Measurements from ENCODE around the gene GRIK4. TPM values are rescaled to one million over a fixed set of nuclear protein-coding genes. Genes with fewer than 3 reads are reported as not detected.

GRIK4 gene
- total RNA-seq, 2 donors from 2014 or later = 0.05 to 1.7 TPM

DNA sequence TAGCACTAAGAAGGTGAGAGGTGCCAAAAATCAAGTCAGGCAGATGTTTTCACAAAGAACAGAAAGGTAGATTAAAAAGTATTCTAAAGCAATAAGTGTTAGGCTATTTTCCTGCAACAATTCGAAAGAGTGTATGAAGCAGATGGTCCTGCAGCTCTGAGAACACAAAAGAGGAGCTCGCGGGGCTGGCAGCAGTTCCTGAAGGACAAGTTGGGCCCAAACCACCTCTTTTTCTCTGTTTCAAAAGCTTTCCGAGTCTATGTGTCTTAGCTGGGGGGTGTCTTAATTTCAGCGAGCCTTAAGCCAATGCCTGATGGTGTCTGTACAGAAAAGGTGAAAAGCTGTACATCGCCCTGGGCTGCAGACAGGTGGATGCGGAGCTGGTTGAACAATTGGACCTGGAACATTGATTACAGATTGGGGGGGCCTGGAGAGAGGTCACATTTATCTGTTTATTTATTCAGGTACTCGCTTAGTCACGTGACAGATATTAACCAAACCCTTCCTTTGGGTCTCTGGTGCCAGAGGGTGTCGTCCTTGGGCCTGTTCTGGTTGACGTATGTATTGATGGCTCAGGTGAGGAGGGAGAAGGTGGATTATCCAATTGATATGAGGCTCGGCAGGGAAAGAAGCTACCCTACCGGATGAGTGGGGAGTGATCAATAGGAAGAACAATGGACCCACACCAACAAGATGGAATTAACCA is 24.7 kb downstream of the GRIK4 start:
- Histone ChIP-seq H3K4me1 (replicated peaks) (no peaks in the 10 kb centered on the region), H3K27ac (no peak overlapping the region), H3K27me3 (replicated peaks; ENCODE audit: insufficient read depth) (peaks cover 4% of the 10 kb centered on the region), H3K9me3 (no peaks in the 10 kb centered on the region), H3K36me3 (no peaks in the 10 kb centered on the region), H3K4me3 (no peak overlapping the region)
- no peak for TF ChIP-seq POLR2A (IDR thresholded peaks at IDR 0.05)
- TF ChIP-seq, protein P1, sequence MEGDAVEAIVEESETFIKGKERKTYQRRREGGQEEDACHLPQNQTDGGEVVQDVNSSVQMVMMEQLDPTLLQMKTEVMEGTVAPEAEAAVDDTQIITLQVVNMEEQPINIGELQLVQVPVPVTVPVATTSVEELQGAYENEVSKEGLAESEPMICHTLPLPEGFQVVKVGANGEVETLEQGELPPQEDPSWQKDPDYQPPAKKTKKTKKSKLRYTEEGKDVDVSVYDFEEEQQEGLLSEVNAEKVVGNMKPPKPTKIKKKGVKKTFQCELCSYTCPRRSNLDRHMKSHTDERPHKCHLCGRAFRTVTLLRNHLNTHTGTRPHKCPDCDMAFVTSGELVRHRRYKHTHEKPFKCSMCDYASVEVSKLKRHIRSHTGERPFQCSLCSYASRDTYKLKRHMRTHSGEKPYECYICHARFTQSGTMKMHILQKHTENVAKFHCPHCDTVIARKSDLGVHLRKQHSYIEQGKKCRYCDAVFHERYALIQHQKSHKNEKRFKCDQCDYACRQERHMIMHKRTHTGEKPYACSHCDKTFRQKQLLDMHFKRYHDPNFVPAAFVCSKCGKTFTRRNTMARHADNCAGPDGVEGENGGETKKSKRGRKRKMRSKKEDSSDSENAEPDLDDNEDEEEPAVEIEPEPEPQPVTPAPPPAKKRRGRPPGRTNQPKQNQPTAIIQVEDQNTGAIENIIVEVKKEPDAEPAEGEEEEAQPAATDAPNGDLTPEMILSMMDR (IDR thresholded peaks at IDR 0.05) = no peak
- TF ChIP-seq POLR2AphosphoS5 (IDR thresholded peaks at IDR 0.05) = no peak
- WGBS = 79% methylated on average over 13 of the region's 13 CpGs
- DNase-seq (ENCODE audit: low spot score) = no peak
- intact Hi-C loops (cut with DNase I) = no loop called here

DNA sequence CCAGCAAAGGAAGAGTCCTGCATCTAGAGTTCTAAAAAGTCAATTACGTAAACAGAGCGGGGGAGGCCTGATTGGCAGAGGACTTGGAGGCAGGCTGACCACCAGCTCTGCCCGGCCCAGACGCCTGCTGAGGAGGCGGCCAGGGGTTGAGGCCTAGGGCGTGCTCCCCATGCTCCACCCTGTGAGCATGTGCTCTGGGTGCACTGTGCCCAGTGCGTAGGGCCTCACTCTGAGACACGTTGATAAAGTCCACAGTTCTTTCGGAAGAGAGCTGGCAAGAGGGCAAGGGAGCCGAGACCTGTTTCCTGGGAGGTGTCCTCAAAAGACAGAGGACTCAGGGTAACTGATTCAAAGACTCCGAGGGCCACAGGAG is 25.2 kb downstream of the GRIK4 start:
- Histone ChIP-seq H3K4me3 (no peak overlapping the region), H3K27me3 (replicated peaks; ENCODE audit: insufficient read depth) (peaks cover 4% of the 10 kb centered on the region), H3K4me1 (replicated peaks) (no peaks in the 10 kb centered on the region), H3K36me3 (no peaks in the 10 kb centered on the region), H3K27ac (no peak overlapping the region), H3K9me3 (no peaks in the 10 kb centered on the region)
- 94% methylated on average over 11 of the region's 11 CpGs for WGBS
- no peak for TF ChIP-seq POLR2AphosphoS5 (IDR thresholded peaks at IDR 0.05)
- TF ChIP-seq, protein P1 (IDR thresholded peaks at IDR 0.05) = no peak
- no peak for TF ChIP-seq POLR2A (IDR thresholded peaks at IDR 0.05)
- no peak for DNase-seq (ENCODE audit: low spot score)
- intact Hi-C loops (cut with DNase I) = no loop called here

- intact Hi-C loops (cut with DNase I) = no loop called here
- no peaks in the 10 kb centered on the region for H3K36me3 ChIP-seq
- TF ChIP-seq, protein P1 (IDR thresholded peaks at IDR 0.05) = no peak
- TF ChIP-seq POLR2AphosphoS5 (IDR thresholded peaks at IDR 0.05) (no peak), POLR2A (IDR thresholded peaks at IDR 0.05) (no peak)
- H3K27ac ChIP-seq = no peak overlapping the region
- H3K27me3 ChIP-seq (replicated peaks; ENCODE audit: insufficient read depth) = peaks cover 3% of the 10 kb centered on the region
- 94% methylated on average over 12 of the region's 12 CpGs for WGBS
- H3K4me1 ChIP-seq (replicated peaks) = no peaks in the 10 kb centered on the region
- H3K9me3 ChIP-seq = no peaks in the 10 kb centered on the region
- no peak for DNase-seq (ENCODE audit: low spot score)
- H3K4me3 ChIP-seq = no peak overlapping the region
Observed at GRCh38 chr11:120537996-120538395, 26.4 kb downstream of the GRIK4 start.

DNA sequence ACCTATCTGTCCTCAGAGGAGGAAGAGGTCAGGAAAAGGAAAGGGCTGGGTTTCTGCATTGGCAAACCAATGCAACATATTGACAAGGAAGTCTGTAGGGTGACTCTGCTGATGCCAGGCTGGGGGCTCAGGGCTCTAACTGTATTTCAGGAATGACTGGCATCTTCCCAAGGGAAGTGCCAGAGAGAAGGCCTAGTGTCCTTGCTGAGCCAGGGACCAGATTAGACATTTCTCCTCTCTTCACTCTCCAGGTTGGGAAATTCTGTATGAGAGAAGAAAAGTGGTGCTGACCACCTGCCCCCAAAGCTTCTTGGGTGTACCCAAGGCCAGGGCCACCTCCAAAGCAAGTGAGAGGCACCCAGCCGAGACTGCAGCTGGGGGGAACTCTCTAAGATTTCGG is 27.2 kb downstream of the GRIK4 start:
- 100% methylated on average over 2 of the region's 2 CpGs for WGBS

More for the DNA sequence above, 27.2 kb downstream of the GRIK4 start:
- Histone ChIP-seq H3K4me1 (replicated peaks) (no peaks in the 10 kb centered on the region), H3K4me3 (no peak overlapping the region), H3K27me3 (replicated peaks; ENCODE audit: insufficient read depth) (no peaks in the 10 kb centered on the region), H3K27ac (no peak overlapping the region), H3K36me3 (no peaks in the 10 kb centered on the region), H3K9me3 (no peaks in the 10 kb centered on the region)
- TF ChIP-seq, protein P1 (IDR thresholded peaks at IDR 0.05) = no peak
- no peak for TF ChIP-seq POLR2A (IDR thresholded peaks at IDR 0.05)
- no peak for TF ChIP-seq POLR2AphosphoS5 (IDR thresholded peaks at IDR 0.05)
- intact Hi-C loops (cut with DNase I) = no loop called here
- no peak for DNase-seq (ENCODE audit: low spot score)
